Vagina (tissue), 2 donors: ENCODE measurements around the gene GSPT1. TPM values are rescaled to one million over a fixed set of nuclear protein-coding genes. Genes with fewer than 3 reads are reported as not detected.
"Not testable (repeated sequence)": the region's sequence is repeated elsewhere in the genome, so short reads cannot be mapped to it uniquely, and the experiment has no call there.

ENCODE experiments used
- DNase-seq, 2 donors: peaks; one replicate each; pipeline ENCODE4 v3.0.0-alpha.2; 2017; ENCODE audit errors: extremely low spot score in 2 of 2
- H3K27ac ChIP-seq: fragments of 200-600 bp; sonication (generic); one replicate; pipeline ENCODE4 v1.5.1; 2019
- H3K27me3 ChIP-seq: fragments of 200-600 bp; sonication (generic); one replicate; pipeline ENCODE4 v1.5.1; 2019
- H3K36me3 ChIP-seq, 2 donors: fragments of 200-600 bp; sonication (generic); one replicate each; pipeline ENCODE4 v1.5.1; 2017 to 2019
- H3K4me1 ChIP-seq: fragments of 200-600 bp; sonication (generic); one replicate; pipeline ENCODE4 v1.5.1; 2019
- H3K4me3 ChIP-seq, 2 donors: fragments of 200-600 bp; sonication (generic); 1 replicate in 1 of 2; 2 replicates in 1 of 2; pipeline ENCODE4 v1.5.1; 2016 to 2019
- H3K9me3 ChIP-seq: fragments of 200-600 bp; sonication (generic); one replicate; pipeline ENCODE4 v1.5.1; 2019
- CTCF ChIP-seq, 3 experiments: fragments of 450-650 bp in 2 of 3; fragments of 200-600 bp in 1 of 3; sonication (generic) in 1 of 3; IDR thresholded peaks; one replicate each; pipeline ENCODE4 v1.5.1; 2017 to 2019; ENCODE audit warnings: antibody characterized with exemption in 3 of 3, mild to moderate bottlenecking in 2 of 3, moderate library complexity in 2 of 3
- POLR2A ChIP-seq, 2 donors: fragments of 450-650 bp; IDR thresholded peaks; one replicate each; pipeline ENCODE4 v1.6.1; 2017; ENCODE audit warnings: antibody characterized with exemption in 2 of 2, mild to moderate bottlenecking in 2 of 2, moderate library complexity in 2 of 2
- POLR2AphosphoS5 ChIP-seq, 2 donors: sonication (generic); formaldehyde crosslinking; IDR thresholded peaks; one replicate each; pipeline ENCODE4 v1.9.0; 2017; ENCODE audit warnings: antibody characterized with exemption in 2 of 2, mild to moderate bottlenecking in 2 of 2, low read depth in 1 of 2; ENCODE audit not compliant: insufficient read depth in 1 of 2
- intact Hi-C: fragments of 100-400 bp; cut with DNase I; formaldehyde crosslinking; loops from one replicate; pipeline ENCODE4 v1.15.1; 2023
- small RNA-seq: library from RNA; depleted of rRNA; stranded (forward); fragments of <200 nt; gene quantifications from one replicate; pipeline ENCODE3, GENCODE V24; 2016
- total RNA-seq: library from RNA; depleted of rRNA; stranded (reverse); fragments of >200 nt; gene quantifications from one replicate; pipeline ENCODE4 v1.2.3, GENCODE V29; 2016

The GSPT1 gene
- total RNA-seq, 1 donor from 2014 or later: 56.0 TPM

DNA sequence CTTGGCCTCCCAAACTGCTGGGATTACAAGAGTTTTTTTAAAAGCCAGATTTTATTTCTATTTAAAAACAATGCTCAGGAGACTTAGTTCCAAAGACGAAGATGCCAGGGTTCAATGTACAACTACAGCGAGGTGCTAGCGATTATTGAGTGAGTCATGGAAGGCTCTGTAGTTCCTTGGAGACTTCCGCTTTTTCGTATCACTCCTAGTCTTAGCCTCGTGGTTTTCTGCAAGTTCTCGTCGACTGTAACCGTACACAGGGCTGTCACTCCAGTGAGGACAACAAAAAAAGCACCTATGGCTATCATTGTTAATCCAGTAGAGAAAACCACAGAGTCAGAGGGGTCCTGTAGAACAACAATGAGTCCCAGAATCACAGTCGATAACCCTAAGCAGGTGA, 96.0 kb downstream of the GSPT1 start:
- DNase-seq: no peak
- Histone ChIP-seq H3K9me3 (no peaks in the 10 kb centered on the region), H3K4me1 (no peaks in the 10 kb centered on the region), H3K27me3 (no peaks in the 10 kb centered on the region), H3K4me3 (no peak overlapping the region), H3K27ac (no peak overlapping the region), H3K36me3 (no peaks in the 10 kb centered on the region)
- TF ChIP-seq POLR2A (IDR thresholded peaks at IDR 0.05): no peak
- no peak for TF ChIP-seq POLR2AphosphoS5 (IDR thresholded peaks at IDR 0.05; ENCODE audit: insufficient read depth in 1 of 2, low read depth in 1 of 2)
- no peak for TF ChIP-seq CTCF (IDR thresholded peaks at IDR 0.05)
- intact Hi-C loops: no loop called here

DNA sequence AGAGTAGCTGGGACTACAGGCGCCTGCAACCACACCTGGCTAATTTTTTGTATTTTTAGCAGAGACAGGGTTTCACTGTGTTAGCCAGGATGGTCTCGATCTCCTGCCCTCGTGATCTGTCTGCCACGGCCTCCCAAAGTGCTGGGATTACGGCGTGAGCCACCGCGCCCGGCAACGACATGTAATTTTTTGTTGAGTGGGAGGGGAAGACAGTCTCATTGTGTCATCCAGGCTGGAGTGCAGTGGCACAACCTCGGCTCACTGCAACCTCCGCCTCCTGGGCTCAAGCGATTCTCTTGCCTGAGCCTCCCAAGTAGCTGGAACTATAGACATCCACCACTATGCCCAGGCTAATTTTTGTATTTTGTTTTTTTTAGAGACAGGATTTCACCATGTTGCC, 96.8 kb downstream of the GSPT1 start:
- H3K9me3 ChIP-seq, H3K27me3 ChIP-seq, H3K27ac ChIP-seq, DNase-seq, H3K4me1 ChIP-seq, intact Hi-C loops, H3K36me3 ChIP-seq, H3K4me3 ChIP-seq: not testable (repeated sequence)

Small RNAs within 50 kb of the gene (small RNA-seq; reads per million reads assigned to genes)
- gene AC007216.5 (not detected), gene COX6CP1 (not detected)

Other genes with a start within 250 kb of the GSPT1 start
- 23.1 TPM for gene SNN, start 247.5 kb downstream of the GSPT1 start, total RNA-seq
- 59.4 TPM for gene TXNDC11, start 173.1 kb downstream of the GSPT1 start, total RNA-seq
- 67.5 TPM for gene ZC3H7A, start 118.7 kb downstream of the GSPT1 start, total RNA-seq
- 148 TPM for gene RSL1D1, start 64.4 kb downstream of the GSPT1 start, total RNA-seq
- gene NPIPB2, start 26.1 kb upstream of the GSPT1 start, total RNA-seq: 13.5 TPM
- not detected for gene TNFRSF17, start 49.3 kb upstream of the GSPT1 start, total RNA-seq
- 28.7 TPM for gene SNX29, start 60.8 kb upstream of the GSPT1 start, total RNA-seq